GM19395 (cell line): Measurements from ENCODE around the gene KCNAB1.

ENCODE experiments used
- ATAC-seq: cut with Tn5 transposase; IDR thresholded peaks from one replicate; pipeline ENCODE4 v1.9.1; 2021; ENCODE audit warnings: mild to moderate bottlenecking, moderate library complexity; ENCODE audit not compliant: unreplicated experiment

The KCNAB1 gene

GRCh38 chr3:156527060-156527459 is 406.7 kb downstream of the KCNAB1 start:
- no peak for ATAC-seq

- ATAC-seq, result no peak
Measured at GRCh38 chr3:156530980-156531379, 410.6 kb downstream of the KCNAB1 start.

GRCh38 chr3:156532730-156533129 is 412.4 kb downstream of the KCNAB1 start:
- no peak for ATAC-seq

- ATAC-seq, result no peak
Measured at GRCh38 chr3:156533205-156533604, 412.8 kb downstream of the KCNAB1 start.

GRCh38 chr3:156535162-156535627 is 414.8 kb downstream of the KCNAB1 start:
- no peak for ATAC-seq

- ATAC-seq, result no peak
Measured at GRCh38 chr3:156535798-156536197, 415.4 kb downstream of the KCNAB1 start.

- ATAC-seq, result no peak
Measured at GRCh38 chr3:156536524-156537316, 416.3 kb downstream of the KCNAB1 start.

GRCh38 chr3:156539051-156539450 is 418.7 kb downstream of the KCNAB1 start:
- no peak for ATAC-seq

GRCh38 chr3:156539802-156540201 is 419.4 kb downstream of the KCNAB1 start:
- no peak for ATAC-seq

- no peak for ATAC-seq
Measured at GRCh38 chr3:156542101-156543042, 422.0 kb downstream of the KCNAB1 start.

- ATAC-seq, result no peak
Measured at GRCh38 chr3:156543043-156543555, 422.7 kb downstream of the KCNAB1 start.

GRCh38 chr3:156547637-156548036 is 427.3 kb downstream of the KCNAB1 start:
- ATAC-seq, result no peak

- ATAC-seq, result no peak
Measured at GRCh38 chr3:156548041-156548687, 427.8 kb downstream of the KCNAB1 start.

- ATAC-seq, result no peak
Measured at GRCh38 chr3:156548902-156549301, 428.5 kb downstream of the KCNAB1 start.

- no peak for ATAC-seq
Measured at GRCh38 chr3:156551261-156551660, 430.9 kb downstream of the KCNAB1 start.

- ATAC-seq, result no peak
Measured at GRCh38 chr3:156551746-156552145, 431.4 kb downstream of the KCNAB1 start.

GRCh38 chr3:156552973-156553372 is 432.6 kb downstream of the KCNAB1 start:
- no peak for ATAC-seq

GRCh38 chr3:156553705-156554356 is 433.5 kb downstream of the KCNAB1 start:
- no peak for ATAC-seq

- no peak for ATAC-seq
Measured at GRCh38 chr3:156554515-156554841, 434.1 kb downstream of the KCNAB1 start.

- ATAC-seq, result peak; percentile 98
Measured at GRCh38 chr3:156554842-156555687, 434.7 kb downstream of the KCNAB1 start, which contains the start of gene SSR3. SSR3 (minus strand) TSS chr3:156555117; CDS start chr3:156555089, 28 bp downstream.
